ENCODE results near the gene EBF3. TPM values are rescaled to one million over a fixed set of nuclear protein-coding genes. Genes with fewer than 3 reads are reported as not detected.

The EBF3 gene
- total RNA-seq, 1 donor = 14.7 TPM

GRCh38 chr10:129846991-129847391 is 117.1 kb downstream of the EBF3 start:
- no peak for TF ChIP-seq CTCF (IDR thresholded peaks at IDR 0.05; ENCODE audit: insufficient read depth, low read length)
- no peak for DNase-seq (ENCODE audit: low read depth)
- H3K4me3 ChIP-seq (ENCODE audit: low read depth, low read length) = no peak overlapping the region

DNA sequence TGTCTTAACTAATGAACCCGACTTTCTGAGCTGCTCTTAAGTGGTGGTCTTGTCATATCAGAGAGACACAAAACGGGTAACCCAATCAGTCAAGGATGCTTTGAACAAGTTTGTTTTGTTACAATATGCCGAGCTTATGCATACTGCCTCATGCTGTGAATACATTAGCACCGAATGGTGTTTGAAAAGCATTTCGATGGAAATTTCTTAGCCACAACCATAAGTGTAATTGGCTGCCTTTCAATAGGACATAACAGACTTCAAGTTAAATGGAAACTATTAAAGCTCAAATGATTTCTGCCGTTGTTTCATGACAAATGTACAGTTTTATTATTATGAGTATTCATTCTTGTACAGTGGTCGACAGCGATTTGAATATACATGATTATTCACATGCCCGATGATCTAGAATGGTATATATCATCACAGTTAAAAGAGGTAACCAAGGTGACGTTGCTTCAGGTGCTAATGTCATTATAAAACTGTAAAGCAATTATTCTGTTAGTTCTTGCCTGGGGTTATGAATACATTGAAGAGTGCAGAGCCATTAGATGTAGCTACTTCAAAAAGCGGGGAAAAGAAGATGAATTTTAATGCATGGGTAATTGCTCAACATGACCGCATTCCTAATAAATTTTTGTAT is 118.8 kb downstream of the EBF3 start:
- no peak for DNase-seq (ENCODE audit: low read depth)
- TF ChIP-seq CTCF (IDR thresholded peaks at IDR 0.05; ENCODE audit: insufficient read depth, low read length) = no peak
- H3K4me3 ChIP-seq (ENCODE audit: low read depth, low read length) = no peak overlapping the region

GRCh38 chr10:129844216-129844766 is 119.8 kb downstream of the EBF3 start:
- no peak overlapping the region for H3K4me3 ChIP-seq (ENCODE audit: low read depth, low read length)
- no peak for DNase-seq (ENCODE audit: low read depth)
- TF ChIP-seq CTCF (IDR thresholded peaks at IDR 0.05; ENCODE audit: insufficient read depth, low read length) = no peak

DNA sequence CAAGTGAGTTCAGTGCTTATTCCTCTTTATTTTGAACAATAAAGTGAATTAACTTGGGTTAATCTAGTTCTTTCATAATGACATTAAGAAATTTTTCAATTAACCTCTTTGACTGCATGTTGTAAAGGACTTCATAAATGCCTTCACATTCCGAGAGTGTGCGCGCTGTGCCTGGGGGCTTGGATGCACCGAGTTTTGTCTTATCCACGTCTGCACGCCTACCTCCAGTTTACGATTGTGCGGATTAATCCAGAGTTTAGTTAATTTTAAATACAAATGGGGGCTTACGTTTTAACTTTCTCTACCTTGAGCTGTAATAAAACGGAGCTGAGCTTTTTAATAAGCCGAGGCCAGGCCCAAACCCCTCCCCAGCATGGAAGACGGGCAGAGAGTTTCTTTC is 120.4 kb downstream of the EBF3 start:
- no peak for DNase-seq (ENCODE audit: low read depth)
- no peak overlapping the region for H3K4me3 ChIP-seq (ENCODE audit: low read depth, low read length)
- no peak for TF ChIP-seq CTCF (IDR thresholded peaks at IDR 0.05; ENCODE audit: insufficient read depth, low read length)

DNA sequence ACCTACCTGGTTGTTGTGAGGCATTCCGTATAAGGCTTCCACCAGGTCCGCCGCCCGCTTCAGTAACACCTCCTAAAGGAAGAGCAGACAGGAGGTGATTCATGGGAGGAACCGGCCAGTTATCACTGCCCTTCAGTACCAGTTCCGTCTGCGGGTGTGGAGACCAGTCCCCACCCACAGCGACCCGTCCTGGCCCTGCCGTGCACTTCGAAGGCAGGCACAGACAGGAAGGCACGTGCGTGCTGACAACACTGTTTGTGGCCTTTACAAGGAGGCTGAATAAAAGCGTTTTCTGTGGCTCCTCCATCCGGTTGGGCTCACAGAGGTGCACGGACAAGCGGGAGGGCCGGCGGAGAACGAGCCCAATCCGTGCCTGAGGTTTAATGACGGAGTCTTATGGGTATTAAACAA is 120.9 kb downstream of the EBF3 start:
- no peak overlapping the region for H3K4me3 ChIP-seq (ENCODE audit: low read depth, low read length)
- DNase-seq (ENCODE audit: low read depth) = no peak
- no peak for TF ChIP-seq CTCF (IDR thresholded peaks at IDR 0.05; ENCODE audit: insufficient read depth, low read length)

DNA sequence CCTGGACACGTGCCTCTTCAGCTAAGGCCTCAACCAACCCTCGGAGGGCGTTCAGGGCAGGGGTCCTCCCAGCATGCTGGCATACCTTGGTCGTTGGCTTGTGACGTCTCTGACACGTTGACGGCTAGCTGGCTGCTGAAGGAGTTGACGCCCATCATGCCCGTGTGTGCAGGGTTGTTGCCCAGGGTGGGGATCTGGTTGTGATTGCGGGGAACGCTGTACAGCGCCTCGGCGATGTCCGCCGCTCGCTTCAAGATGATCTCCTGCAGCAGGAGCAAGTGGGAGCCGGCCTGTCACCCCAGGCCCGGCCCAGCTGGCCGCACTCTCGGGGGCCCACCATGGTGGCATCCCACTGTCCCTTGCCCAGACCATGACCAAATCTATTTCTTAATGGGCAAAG is 122.0 kb downstream of the EBF3 start:
- DNase-seq (ENCODE audit: low read depth) = no peak
- TF ChIP-seq CTCF (IDR thresholded peaks at IDR 0.05; ENCODE audit: insufficient read depth, low read length) = no peak
- H3K4me3 ChIP-seq (ENCODE audit: low read depth, low read length) = no peak overlapping the region

DNA sequence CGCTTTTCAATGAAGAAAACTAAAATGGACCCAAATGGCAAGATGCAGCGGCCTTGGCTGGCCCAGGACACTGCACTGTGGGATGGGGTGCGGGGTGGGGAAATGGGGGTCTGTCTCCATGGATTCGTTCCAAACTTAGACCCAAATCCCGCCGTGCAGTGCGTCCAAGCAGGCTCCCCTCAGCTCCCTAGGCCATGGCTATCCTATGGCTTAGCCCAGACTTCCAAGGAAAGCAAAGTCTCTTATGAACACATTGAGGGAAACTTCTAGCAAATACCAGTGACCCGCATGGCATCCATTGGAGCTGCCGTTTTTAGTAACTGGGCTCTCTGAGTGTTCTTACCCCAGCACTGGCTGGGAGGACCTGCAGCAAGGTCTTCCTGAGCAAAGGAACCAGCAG is 122.5 kb downstream of the EBF3 start:
- TF ChIP-seq CTCF (IDR thresholded peaks at IDR 0.05; ENCODE audit: insufficient read depth, low read length) = no peak
- no peak overlapping the region for H3K4me3 ChIP-seq (ENCODE audit: low read depth, low read length)
- DNase-seq (ENCODE audit: low read depth) = no peak

Data from fibroblast of the aortic adventitia (primary cell).